Kidney capillary endothelial cell (primary cell): ENCODE data around the gene NXN.
"Not testable (repeated sequence)": the region's sequence is repeated elsewhere in the genome, so short reads cannot be mapped to it uniquely, and the experiment has no call there.

Experiments
- DNase-seq: peaks from one replicate; pipeline ENCODE4 v3.0.0-alpha.2; 2018; ENCODE audit warnings: low spot score

The NXN gene

GRCh38 chr17:760371-760770 is 219.2 kb downstream of the NXN start:
- no peak for DNase-seq

- DNase-seq: no peak
Observed at GRCh38 chr17:759964-760363, 219.6 kb downstream of the NXN start.

DNA sequence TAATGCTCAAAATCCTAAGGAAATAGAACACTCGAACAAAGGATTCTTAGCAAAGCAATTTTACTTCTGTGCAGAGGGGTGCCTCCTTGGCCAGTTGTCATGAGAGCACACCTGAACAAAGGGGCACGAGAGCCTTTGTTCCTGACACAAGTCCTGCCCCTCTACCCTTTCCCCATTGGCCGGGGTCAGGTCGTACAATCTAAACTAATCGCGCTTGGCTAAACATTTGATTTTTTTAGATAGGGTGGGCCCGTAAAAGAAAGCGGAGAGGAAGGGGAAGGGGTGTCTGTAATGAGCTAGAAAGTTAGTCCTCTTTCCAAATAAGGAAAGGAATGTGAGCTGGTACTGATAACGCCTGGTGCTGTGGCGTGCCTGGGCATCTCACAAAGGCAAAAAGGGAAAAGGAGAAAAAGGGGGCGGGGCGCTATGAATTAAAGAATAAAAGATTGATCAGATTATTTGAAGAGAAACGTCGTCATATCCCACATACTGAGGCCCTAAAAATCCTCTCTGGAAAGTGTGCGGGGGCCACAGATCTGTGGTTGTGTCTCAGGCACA is 223.5 kb downstream of the NXN start:
- not testable (repeated sequence) for DNase-seq

GRCh38 chr17:755319-755961 is 224.1 kb downstream of the NXN start:
- DNase-seq: not testable (repeated sequence)

DNA sequence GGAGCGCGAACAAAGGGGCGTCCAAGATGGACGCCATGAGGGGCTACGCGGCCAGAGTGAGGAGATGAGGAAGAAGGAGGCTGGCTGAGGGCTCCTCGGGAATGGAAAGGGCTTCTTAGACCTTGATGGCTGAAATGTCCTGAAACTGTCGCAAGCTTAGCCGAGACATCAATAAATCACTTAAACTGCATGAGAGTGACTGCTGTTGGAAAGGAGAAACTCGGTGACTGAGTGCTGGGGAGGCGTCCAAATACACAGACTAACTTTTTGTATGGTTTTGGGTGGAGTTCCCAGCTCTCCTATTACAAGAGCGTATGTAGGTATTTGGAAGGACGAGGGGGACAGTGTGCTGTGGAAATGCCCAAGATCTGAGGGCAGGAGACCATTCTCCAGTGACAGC is 226.2 kb downstream of the NXN start:
- DNase-seq: no peak

DNA sequence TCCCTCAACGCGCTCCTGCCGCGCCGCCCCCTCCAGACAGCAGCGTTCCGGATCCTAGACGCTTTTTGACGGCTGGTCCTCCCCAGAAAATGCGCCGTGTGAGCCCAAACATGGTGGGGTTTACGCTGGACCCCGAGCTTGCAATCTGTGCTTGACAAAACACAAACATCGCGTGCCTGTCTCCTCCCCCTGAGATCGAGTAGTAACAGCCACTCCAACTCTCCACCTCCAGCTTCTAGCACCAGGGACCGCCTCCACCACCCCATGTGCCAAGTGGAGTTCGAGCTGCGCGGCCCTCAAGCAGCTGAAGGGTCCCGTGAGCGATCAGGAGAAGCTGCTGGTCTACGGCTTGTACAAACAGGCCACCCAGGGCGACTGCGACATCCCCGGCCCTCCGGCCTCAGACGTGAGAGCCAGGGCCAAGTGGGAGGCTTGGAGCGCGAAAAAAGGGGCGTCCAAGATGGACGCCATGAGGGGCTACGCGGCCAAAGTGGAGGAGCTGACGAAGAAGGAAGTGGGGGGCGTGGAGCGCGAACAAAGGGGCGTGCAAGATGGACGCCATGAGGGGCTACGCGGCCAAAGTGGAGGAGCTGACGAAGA is 226.9 kb downstream of the NXN start:
- DNase-seq: no peak

- DNase-seq: peak; percentile 76
Observed at GRCh38 chr17:752002-752619, 227.5 kb downstream of the NXN start, which contains the start of gene GEMIN4. TSS of gene GEMIN4 (minus strand) at chr17:752264. CDS start at chr17:752142, 122 bp downstream.

GRCh38 chr17:751269-752001 is 228.1 kb downstream of the NXN start:
- no peak for DNase-seq

DNA sequence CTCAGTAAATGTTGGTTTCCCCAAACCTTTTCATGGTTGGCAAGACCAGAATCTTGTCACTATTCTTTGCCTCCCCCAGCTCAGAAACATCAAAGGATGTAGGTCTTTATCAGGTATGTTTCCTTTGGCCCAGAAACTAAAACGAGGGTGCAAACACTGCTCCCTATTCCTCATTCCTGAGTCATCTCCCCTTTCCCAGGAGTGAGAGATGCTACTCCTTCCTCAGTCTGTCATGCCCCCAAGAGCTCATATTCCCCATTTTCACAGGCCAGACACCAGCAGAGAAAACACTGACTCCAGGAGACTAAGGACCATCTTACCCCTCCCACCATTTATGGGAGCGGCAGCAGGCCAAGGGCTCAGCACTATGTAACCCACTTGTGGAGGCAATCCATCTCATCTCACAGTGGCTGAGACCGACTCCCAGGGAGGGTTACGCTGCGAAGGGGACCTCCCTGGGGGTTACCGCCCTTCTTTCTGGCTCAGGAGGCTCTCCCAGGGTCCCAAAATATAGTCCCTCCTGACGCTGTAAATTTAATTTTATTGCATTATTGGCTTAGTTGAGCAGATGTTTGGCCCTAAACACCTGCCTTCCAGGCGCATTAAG is 229.0 kb downstream of the NXN start:
- DNase-seq: no peak

- not testable (repeated sequence) for DNase-seq
Observed at GRCh38 chr17:749359-749758, 230.2 kb downstream of the NXN start.
